Non-pigmented ciliary epithelial cell (primary cell): ENCODE results near the gene C16orf86.

Source experiments
- DNase-seq: peaks from one replicate; pipeline ENCODE4 v3.0.0-alpha.2; 2010; ENCODE audit warnings: low read depth

Gene C16orf86

DNA sequence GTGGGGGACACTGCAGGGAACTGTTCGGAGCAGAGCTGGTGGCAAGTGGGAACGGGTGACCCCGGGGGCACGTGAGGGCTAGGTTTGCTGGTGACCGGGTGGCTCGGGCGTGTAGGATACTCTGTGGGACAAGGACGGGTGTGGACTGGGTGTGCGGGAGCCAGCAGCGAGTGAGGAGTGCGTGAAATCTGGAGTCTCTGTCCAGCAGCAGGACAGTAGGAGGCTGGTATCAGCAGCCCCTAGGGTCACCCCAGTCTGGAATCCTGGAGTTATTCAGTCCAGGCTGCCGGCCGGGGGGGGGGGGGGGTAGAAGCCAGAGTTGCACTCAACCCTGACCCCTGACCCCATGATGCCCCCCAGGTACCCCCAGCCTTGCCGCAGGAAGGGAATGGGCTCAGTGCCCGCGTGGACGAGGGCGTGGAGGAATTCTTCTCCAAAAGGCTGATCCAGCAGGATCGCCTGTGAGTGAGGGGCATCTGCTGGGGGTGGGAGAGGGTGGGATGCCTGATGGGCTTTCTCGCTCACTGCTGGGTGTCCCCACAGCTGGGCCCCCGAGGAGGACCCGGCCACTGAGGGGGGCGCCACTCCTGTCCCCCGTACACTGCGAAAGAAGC, 12.7 kb upstream of the C16orf86 start:
- DNase-seq = no peak

GRCh38 chr16:67654403-67654911, 12.2 kb upstream of the C16orf86 start:
- DNase-seq = no peak

DNA sequence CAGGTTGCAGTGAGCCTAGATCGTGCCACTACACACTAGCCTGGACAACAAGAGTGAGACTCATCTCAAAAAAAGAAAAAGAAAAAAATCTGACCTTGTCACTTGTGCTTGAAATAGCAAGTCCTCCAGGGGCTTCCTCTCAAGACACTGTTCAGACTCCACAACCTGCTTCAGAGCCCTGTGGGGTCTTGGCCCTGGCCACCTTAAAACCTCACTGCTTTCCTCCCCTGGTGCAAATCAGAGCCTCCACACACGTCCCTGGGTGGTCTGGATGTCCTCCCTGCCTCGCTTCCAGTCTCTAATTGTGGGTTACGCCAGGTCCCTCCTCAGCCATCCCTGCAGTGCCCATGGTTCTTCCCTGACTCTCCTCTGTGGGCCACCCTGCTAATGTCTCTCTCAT, 11.3 kb upstream of the C16orf86 start:
- DNase-seq = no peak

DNA sequence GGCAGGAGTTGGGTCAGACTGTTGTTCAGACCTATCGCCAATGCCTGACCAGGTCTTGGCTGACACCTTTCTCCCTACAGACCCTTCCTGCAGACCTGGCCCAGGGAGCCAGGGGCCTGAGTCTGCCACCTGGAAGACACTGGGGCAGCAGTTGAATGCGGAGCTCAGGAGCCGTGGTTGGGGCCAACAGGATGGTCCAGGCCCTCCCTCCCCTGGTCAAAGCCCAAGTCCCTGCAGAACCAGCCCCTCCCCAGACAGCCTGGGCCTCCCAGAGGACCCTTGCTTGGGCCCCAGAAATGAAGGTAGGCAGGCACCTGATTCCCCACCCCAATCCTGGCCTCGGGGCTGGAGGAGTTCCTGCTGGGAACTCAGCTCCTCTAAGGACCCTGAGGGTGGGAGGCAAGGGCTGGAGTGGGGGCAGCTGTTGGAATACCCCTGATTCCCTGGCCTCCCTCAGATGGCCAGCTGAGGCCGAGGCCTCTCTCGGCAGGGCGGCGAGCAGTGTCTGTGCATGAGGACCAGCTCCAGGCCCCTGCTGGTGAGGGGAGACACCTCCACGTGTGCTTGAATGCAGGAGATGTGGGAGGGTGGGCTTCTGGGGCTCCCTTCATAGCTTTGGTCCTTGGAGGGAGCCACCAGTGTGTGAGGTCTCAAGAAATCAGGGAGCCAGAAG, 10.1 kb upstream of the C16orf86 start:
- DNase-seq = no peak

- DNase-seq = no peak
Observed at GRCh38 chr16:67657017-67657608, 9.5 kb upstream of the C16orf86 start.

- no peak for DNase-seq
Observed at GRCh38 chr16:67657751-67658518, 8.7 kb upstream of the C16orf86 start.

DNA sequence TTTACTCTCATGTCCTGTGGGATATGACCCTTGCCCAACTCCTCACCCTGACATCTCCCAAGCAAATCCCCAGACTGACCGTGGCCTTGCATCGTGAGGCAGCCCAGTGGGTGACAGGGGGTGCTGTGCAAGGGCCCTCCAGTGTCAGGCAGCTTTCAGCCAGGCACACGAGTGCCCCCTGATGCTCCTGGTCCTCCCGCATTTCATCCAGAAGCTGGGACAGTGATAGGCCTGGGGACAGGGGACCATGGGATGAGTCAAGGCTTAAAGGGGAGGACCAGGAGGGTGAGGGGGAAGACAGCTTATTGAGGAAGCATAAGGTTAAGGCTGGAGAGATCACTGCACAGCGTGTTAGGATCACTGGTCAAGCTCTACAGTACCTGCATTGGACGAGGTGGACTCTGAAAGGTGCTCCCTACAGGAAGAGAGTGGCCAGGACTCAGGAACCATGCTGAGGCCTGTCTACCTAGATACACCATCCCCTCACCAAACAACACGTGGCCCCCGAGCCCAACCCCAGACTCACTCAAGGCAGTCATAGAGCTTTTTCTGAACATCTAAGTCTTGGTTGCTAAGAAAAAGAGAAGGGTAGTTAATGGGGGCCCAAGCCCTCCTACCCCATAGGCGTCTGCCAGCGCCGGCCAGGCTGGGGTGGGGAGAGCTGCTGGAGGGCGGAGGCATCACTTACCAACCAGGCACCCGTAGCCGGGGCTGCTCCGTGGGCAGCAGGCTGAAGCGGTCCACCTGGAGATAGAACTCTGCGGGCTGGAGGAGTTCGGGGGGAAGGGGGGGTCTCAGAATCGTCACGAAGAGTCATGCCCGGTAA, 7.6 kb upstream of the C16orf86 start:
- no peak for DNase-seq

DNA sequence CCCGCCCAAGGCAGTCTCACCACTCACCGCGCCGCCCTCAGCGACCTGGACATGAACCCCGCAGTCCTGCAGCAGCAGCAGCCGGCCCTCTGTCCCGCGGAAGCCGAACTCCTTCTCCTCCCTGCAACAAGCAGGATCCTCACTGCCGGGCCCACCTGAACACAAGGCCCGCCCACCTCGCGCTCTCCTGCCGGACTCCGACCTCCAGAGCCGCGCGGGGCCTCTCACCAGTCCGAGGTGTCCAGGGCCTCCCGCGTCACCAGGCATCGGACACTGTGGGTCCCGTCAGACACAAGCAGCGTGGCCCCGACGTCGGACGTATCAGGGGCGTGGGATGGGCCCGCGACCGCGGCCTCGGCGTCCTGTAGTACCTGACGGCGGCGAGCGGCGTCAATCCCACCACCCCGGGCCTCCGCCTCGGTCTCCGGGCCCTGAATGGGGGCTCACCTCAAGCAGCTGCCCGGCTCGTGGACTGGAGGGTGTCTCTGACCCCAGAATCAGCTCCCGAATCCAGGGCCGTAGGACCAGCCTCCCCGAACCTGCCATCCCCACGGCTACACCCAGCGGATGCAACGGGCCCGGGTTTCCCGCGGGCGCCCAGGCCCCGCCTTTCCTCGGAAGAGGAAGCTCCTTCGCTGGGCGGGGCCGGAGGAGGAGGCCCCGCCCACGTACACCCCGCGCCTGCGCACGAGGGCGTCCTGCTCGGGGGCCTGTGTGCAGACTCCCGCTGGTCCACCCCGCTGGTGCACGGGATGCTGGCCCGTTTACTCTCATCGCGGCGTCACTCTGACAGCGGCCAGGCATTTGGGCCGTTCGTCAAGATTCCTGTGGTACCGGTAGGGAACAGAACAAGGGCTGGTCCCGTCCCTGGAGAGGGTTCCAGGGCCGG, 6.7 kb upstream of the C16orf86 start, which contains the start of gene ACD:
TSS of gene ACD (minus strand) at position 586 of the 889 bp plus-strand sequence. CDS start at position 546, 40 bp downstream.
- DNase-seq = no peak

- peak; percentile 83 for DNase-seq
Observed at GRCh38 chr16:67660564-67661028, 6.0 kb upstream of the C16orf86 start, which contains the start of gene PARD6A. PARD6A (plus strand) TSS chr16:67660960; CDS start chr16:67661039, 79 bp downstream.

GRCh38 chr16:67661101-67661761, 5.4 kb upstream of the C16orf86 start:
- no peak for DNase-seq

DNA sequence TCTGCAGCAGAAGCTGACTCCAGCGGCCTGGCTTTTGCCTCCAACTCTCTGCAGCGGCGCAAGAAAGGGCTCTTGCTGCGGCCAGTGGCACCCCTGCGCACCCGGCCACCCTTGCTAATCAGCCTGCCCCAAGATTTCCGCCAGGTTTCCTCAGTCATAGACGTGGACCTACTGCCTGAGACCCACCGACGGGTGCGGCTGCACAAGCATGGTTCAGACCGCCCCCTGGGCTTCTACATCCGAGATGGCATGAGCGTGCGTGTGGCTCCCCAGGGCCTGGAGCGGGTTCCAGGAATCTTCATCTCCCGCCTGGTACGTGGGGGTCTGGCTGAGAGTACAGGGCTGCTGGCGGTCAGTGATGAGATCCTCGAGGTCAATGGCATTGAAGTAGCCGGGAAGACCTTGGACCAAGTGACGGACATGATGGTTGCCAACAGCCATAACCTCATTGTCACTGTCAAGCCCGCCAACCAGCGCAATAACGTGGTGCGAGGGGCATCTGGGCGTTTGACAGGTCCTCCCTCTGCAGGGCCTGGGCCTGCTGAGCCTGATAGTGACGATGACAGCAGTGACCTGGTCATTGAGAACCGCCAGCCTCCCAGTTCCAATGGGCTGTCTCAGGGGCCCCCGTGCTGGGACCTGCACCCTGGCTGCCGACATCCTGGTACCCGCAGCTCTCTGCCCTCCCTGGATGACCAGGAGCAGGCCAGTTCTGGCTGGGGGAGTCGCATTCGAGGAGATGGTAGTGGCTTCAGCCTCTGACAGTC, 4.5 kb upstream of the C16orf86 start:
- DNase-seq = no peak

DNA sequence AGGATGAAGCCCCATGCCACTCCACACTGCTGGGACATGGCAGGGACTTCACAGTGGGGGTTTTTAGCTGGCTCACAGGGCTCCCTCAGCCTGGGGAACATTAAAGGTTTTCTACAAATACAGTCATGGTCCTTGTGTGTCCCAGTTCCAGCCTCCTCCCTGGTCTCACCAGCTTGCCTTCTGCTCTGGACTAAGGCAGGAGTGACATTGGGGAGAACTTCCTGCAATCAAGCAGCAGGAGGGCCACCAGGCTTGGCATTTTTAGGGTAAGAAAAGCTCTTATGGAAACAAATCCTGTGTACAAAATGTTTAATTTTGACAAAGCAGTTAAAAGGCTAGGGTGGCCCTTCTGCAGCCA, 4.0 kb upstream of the C16orf86 start:
- no peak for DNase-seq

DNA sequence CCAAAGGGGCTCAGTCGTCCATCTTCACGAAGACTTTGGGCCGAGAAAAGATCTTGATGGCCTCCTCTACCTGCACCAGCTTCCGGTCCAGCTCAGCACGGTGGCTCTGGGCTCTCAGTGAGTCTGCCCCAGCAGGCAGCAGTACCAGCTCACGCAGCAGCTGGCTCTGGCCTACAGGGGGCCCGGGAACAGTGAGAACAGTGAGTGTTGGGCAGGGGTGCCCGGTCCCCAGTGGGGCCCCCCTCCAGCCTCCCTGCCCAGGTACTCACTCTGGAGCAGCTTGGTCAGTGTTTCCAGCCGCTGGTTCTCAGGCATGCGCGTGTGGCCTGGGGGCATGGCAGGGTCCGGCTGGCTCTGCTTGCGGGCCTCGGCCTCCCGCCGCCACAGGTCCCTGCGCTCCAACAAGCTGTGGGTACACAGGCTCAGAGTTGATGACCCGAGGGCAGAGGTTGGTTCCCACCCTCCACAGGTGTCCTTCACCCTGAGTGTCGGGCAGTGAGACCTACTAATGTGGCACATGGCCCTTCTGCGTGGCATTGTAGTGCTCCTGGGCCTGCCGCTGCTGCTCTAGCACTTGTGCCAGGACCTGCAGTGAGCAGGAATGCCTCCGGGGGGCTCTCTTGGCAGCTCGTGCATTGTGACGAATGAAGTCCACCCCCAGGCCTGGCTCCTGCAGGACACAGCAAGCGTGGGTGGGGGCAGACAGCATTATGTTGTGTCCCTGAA, 3.3 kb upstream of the C16orf86 start:
- no peak for DNase-seq

- no peak for DNase-seq
Observed at GRCh38 chr16:67663877-67664222, 2.8 kb upstream of the C16orf86 start.

DNA sequence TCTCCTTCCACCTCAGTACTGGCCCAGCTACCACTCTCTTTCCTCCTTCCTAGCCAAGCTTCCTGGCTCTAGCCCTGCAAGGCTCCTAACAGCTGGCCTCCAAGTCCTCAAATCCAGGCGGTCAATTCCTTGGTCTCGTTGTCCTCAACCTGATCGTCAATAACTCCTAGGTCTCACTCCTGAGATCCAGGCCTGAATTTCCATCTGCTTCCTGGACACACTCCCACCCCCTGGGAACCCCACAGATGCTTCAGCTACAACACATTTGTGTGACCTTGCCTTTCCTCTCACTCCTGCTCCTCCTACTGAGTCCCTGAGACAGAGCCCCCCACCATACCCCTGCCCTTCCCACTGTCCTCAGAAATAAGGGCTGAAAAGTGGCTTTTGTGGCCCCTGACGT, 2.4 kb upstream of the C16orf86 start:
- no peak for DNase-seq

DNA sequence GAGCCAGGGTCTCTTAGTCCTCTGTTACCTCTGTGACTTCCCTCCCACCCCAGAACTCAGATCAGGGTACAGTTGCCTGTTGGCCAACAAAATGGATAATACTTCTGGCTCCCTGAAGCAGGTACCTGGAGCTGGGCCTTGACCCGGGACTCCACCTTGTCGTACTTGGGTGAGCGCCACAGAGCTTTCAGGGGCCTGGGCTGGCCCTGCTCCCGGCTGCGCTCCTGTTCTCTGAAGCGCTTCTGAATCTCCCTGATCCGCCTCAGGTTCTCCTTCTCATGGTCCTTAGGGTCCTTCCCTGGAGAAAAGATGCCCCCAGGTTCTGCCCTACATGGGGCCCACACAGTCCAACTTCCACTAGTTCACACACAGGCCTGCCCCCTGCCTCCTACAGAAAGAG, 1.7 kb upstream of the C16orf86 start:
- DNase-seq = no peak

DNA sequence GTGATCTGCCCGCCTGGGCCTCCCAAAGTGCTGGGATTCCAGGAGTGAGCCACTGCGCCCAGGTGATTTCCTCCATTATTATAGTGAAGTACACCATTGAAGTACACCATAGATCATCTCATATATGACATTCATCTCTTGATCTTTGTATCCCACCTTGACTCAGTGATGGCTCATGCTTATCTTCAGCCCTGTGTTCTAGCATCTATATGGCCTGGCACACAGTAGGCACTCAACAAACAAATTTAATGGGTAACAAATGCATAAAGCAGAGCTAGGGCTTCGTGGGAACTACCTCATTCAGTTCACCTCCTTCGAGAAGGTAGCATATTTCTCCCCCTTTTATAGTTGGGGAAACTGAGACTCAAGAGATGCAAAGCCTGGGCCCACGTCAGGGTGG, 1.0 kb upstream of the C16orf86 start:
- no peak for DNase-seq

GRCh38 chr16:67666032-67666551, 522 bp upstream of the C16orf86 start:
- no peak for DNase-seq
